Endometrial microvascular endothelial cells (primary cell): ENCODE data around the gene CCT5. TPM values are rescaled to one million over a fixed set of nuclear protein-coding genes. Genes with fewer than 3 reads are reported as not detected.
"Not testable (repeated sequence)": the region's sequence is repeated elsewhere in the genome, so short reads cannot be mapped to it uniquely, and the experiment has no call there.

ENCODE experiments used
- in situ Hi-C: cut with HindIII; loops from 2 replicates; pipeline ENCODE4 v1.10.0; 2017; ENCODE audit warnings: low sequenced_read_pairs, low pct_unique_long_range_greater_than_20kb; ENCODE audit errors: inconsistent ontology term
- total RNA-seq: library from RNA; depleted of rRNA; stranded (reverse); fragments of >200 nt; gene quantifications from one replicate; pipeline ENCODE4 v1.2.3, GENCODE V29; 2015; ENCODE audit errors: inconsistent ontology term

CCT5 gene
- total RNA-seq, 1 donor from 2014 or later = 698 TPM

GRCh38 chr5:10272053-10272874 lies 22.2 kb downstream of the CCT5 start:
- in situ Hi-C loops = no loop called here

GRCh38 chr5:10272875-10273209 lies 22.8 kb downstream of the CCT5 start:
- in situ Hi-C loops = not testable (repeated sequence)

- in situ Hi-C loops = no loop called here
Measured at GRCh38 chr5:10275460-10275859, 25.4 kb downstream of the CCT5 start.

- in situ Hi-C loops = no loop called here
Measured at GRCh38 chr5:10275991-10276390, 25.9 kb downstream of the CCT5 start.

GRCh38 chr5:10276691-10277090 lies 26.6 kb downstream of the CCT5 start:
- in situ Hi-C loops = no loop called here

GRCh38 chr5:10277773-10278630 lies 27.9 kb downstream of the CCT5 start:
- in situ Hi-C loops = no loop called here

- in situ Hi-C loops = no loop called here
Measured at GRCh38 chr5:10278658-10279279, 28.7 kb downstream of the CCT5 start.

- in situ Hi-C loops = no loop called here
Measured at GRCh38 chr5:10279328-10279727, 29.2 kb downstream of the CCT5 start.

GRCh38 chr5:10279925-10280720 lies 30.0 kb downstream of the CCT5 start:
- in situ Hi-C loops = no loop called here

- in situ Hi-C loops = no loop called here
Measured at GRCh38 chr5:10283927-10284635, 34.0 kb downstream of the CCT5 start.

GRCh38 chr5:10285362-10285761 lies 35.3 kb downstream of the CCT5 start:
- in situ Hi-C loops = not testable (repeated sequence)

GRCh38 chr5:10286162-10286861 lies 36.2 kb downstream of the CCT5 start:
- in situ Hi-C loops = no loop called here

GRCh38 chr5:10286862-10287227 lies 36.8 kb downstream of the CCT5 start:
- in situ Hi-C loops = no loop called here

- in situ Hi-C loops = no loop called here
Measured at GRCh38 chr5:10288592-10289219, 38.6 kb downstream of the CCT5 start.

GRCh38 chr5:10289353-10289752 lies 39.3 kb downstream of the CCT5 start:
- in situ Hi-C loops = no loop called here

- in situ Hi-C loops = no loop called here
Measured at GRCh38 chr5:10289991-10290390, 39.9 kb downstream of the CCT5 start.

GRCh38 chr5:10290438-10290837 lies 40.4 kb downstream of the CCT5 start:
- in situ Hi-C loops = no loop called here
